Measurements from ENCODE around the gene AMACR. TPM values are rescaled to one million over a fixed set of nuclear protein-coding genes. Genes with fewer than 3 reads are reported as not detected.

AMACR gene
- total and polyA plus RNA-seq, 2 experiments from 2014 or later: 6.7 to 12.6 TPM

- no peaks in the 10 kb centered on the region for H3F3A ChIP-seq (replicated peaks; ENCODE audit: low read depth)
- H3K4me3 Mint-ChIP-seq: no peak overlapping the region
- H3K4me2 ChIP-seq: no peak overlapping the region
- TF ChIP-seq EZH2phosphoT487 (IDR thresholded peaks at IDR 0.05; ENCODE audit: unreplicated experiment) (no peak), NANOG (IDR thresholded peaks at IDR 0.05; ENCODE audit: borderline replicate concordance) (no peak), CTCF (conservative IDR thresholded peaks at IDR 0.05; ENCODE audit: low read depth in 2 of 2) (no peak), ETS1 (IDR thresholded peaks at IDR 0.05) (no peak), POLR2AphosphoS5 (IDR thresholded peaks at IDR 0.05; ENCODE audit: low read depth) (no peak), ZNF114 (CRISPR knock-in tag; IDR thresholded peaks at IDR 0.05) (no peak), STAT1 (IDR thresholded peaks at IDR 0.05; ENCODE audit: unreplicated experiment) (no peak), EZH2 (IDR thresholded peaks at IDR 0.05; ENCODE audit: low read depth, unreplicated experiment) (no peak), JUNB (IDR thresholded peaks at IDR 0.05; ENCODE audit: unreplicated experiment) (no peak), REST (IDR thresholded peaks at IDR 0.05; ENCODE audit: unreplicated experiment) (no peak), ZNF462 (CRISPR knock-in tag; IDR thresholded peaks at IDR 0.05) (no peak), ZNF331 (CRISPR knock-in tag; IDR thresholded peaks at IDR 0.05; ENCODE audit: low read depth) (no peak), CREB1 (CRISPR knock-in tag; IDR thresholded peaks at IDR 0.05; ENCODE audit: low read depth) (no peak)
- no peaks in the 10 kb centered on the region for H3K27me3 Mint-ChIP-seq (ENCODE audit: insufficient read depth, low read depth, poor library complexity)
- no peaks in the 10 kb centered on the region for H3K9me3 Mint-ChIP-seq
- no peaks in the 10 kb centered on the region for H3K27me3 ChIP-seq (ENCODE audit: insufficient read depth)
- H3K4me1 Mint-ChIP-seq: no peaks in the 10 kb centered on the region
- H3K4me3 ChIP-seq: no peak overlapping the region
- no peaks in the 10 kb centered on the region for H3K36me3 Mint-ChIP-seq (ENCODE audit: low read depth)
- H3K9me2 ChIP-seq (ENCODE audit: insufficient read depth): peaks cover 8% of the 10 kb centered on the region
- ATAC-seq (no peak), DNase-seq (ENCODE audit: low spot score) (no peak)
- H3K27ac ChIP-seq (ENCODE audit: low read depth): no peak overlapping the region
- H2AFZ ChIP-seq: no peak overlapping the region
- no peaks in the 10 kb centered on the region for H3K36me3 ChIP-seq (ENCODE audit: insufficient read depth)
- H4K20me1 ChIP-seq (replicated peaks; ENCODE audit: insufficient read depth): no peaks in the 10 kb centered on the region
- no peak overlapping the region for H3K27ac Mint-ChIP-seq
- no peaks in the 10 kb centered on the region for H3K4me1 ChIP-seq (ENCODE audit: insufficient read depth)
- no peaks in the 10 kb centered on the region for H3K79me2 ChIP-seq (replicated peaks; ENCODE audit: insufficient read depth)
Observed at GRCh38 chr5:34031966-34032365, 24.1 kb upstream of the AMACR start.
